GM23338 (cell line): ENCODE data around the gene GFPT2. TPM values are rescaled to one million over a fixed set of nuclear protein-coding genes. Genes with fewer than 3 reads are reported as not detected.

ENCODE experiments used
- ATAC-seq: fragments of 200-7000 bp; cut with Tn5 transposase; 3 replicates; pipeline ENCODE4 v1.9.1; 2020
- DNase-seq: peaks from one replicate; pipeline ENCODE4 v3.0.0-alpha.2; 2015; ENCODE audit warnings: low spot score
- H2AFZ ChIP-seq: fragments of 200-600 bp; sonication (generic); 2 replicates; pipeline ENCODE4 v1.8.0; 2016; ENCODE audit warnings: antibody characterized with exemption, mild to moderate bottlenecking, moderate library complexity
- H3F3A ChIP-seq: fragments of 200-600 bp; sonication (generic); replicated peaks from 2 replicates; pipeline ENCODE4 v1.8.0; 2017; ENCODE audit warnings: antibody characterized with exemption, mixed run types, low read depth
- H3K27ac ChIP-seq: fragments of 200-600 bp; sonication (generic); 2 replicates; pipeline ENCODE4 v1.6.1; 2016; ENCODE audit warnings: low read depth
- H3K27me3 ChIP-seq: fragments of 200-600 bp; sonication (generic); 2 replicates; pipeline ENCODE4 v1.8.0; 2016; ENCODE audit warnings: mild to moderate bottlenecking, mixed run types, moderate library complexity; ENCODE audit not compliant: insufficient read depth
- H3K36me3 ChIP-seq: fragments of 200-600 bp; sonication (generic); 2 replicates; pipeline ENCODE4 v1.8.0; 2016; ENCODE audit warnings: mild to moderate bottlenecking; ENCODE audit not compliant: insufficient read depth
- H3K4me1 ChIP-seq: fragments of 200-600 bp; sonication (generic); 2 replicates; pipeline ENCODE4 v1.8.0; 2016; ENCODE audit warnings: mild to moderate bottlenecking, moderate library complexity; ENCODE audit not compliant: insufficient read depth
- H3K4me2 ChIP-seq: fragments of 200-600 bp; sonication (generic); 2 replicates; pipeline ENCODE4 v1.7.1; 2017; ENCODE audit warnings: mixed run types
- H3K4me3 ChIP-seq: fragments of 200-600 bp; sonication (generic); 2 replicates; pipeline ENCODE4 v1.6.1; 2016; ENCODE audit warnings: mixed run types
- H3K79me2 ChIP-seq: fragments of 200-600 bp; sonication (generic); replicated peaks from 2 replicates; pipeline ENCODE4 v1.8.0; 2017; ENCODE audit warnings: mild to moderate bottlenecking; ENCODE audit not compliant: insufficient read depth
- H3K9me2 ChIP-seq: fragments of 200-600 bp; sonication (generic); 2 replicates; pipeline ENCODE4 v1.8.0; 2017; ENCODE audit not compliant: insufficient read depth
- H4K20me1 ChIP-seq: fragments of 200-600 bp; sonication (generic); replicated peaks from 2 replicates; pipeline ENCODE4 v1.8.0; 2017; ENCODE audit warnings: mild to moderate bottlenecking; ENCODE audit not compliant: insufficient read depth
- H3K27ac Mint-ChIP-seq: 2 replicates; pipeline ENCODE4 v1.8.0; 2020; ENCODE audit warnings: inconsistent platforms, mild to moderate bottlenecking, moderate library complexity, mixed read lengths
- H3K27me3 Mint-ChIP-seq: 3 replicates; pipeline ENCODE4 v1.8.0; 2022; ENCODE audit warnings: low read depth, mild to moderate bottlenecking, moderate library complexity, mixed read lengths, inconsistent platforms; ENCODE audit not compliant: insufficient read depth, poor library complexity
- H3K36me3 Mint-ChIP-seq: 3 replicates; pipeline ENCODE4 v1.8.0; 2021; ENCODE audit warnings: low read depth, mild to moderate bottlenecking, inconsistent platforms, moderate library complexity, mixed read lengths
- H3K4me1 Mint-ChIP-seq: 3 replicates; pipeline ENCODE4 v1.8.0; 2020; ENCODE audit warnings: mild to moderate bottlenecking, inconsistent platforms, mixed read lengths
- H3K4me3 Mint-ChIP-seq: 3 replicates; pipeline ENCODE4 v1.8.0; 2021; ENCODE audit warnings: moderate library complexity, mild to moderate bottlenecking, inconsistent platforms, mixed read lengths
- H3K9me3 Mint-ChIP-seq: 3 replicates; pipeline ENCODE4 v1.8.0; 2020; ENCODE audit warnings: moderate library complexity, mild to moderate bottlenecking, inconsistent platforms, mixed read lengths
- CREB1 ChIP-seq: fragments of 250-450 bp; sonication (Bioruptor Pico); IDR thresholded peaks from 2 replicates; pipeline ENCODE4 v1.5.0; 2020; ENCODE audit warnings: low read depth, mild to moderate bottlenecking, moderate library complexity
- EZH2 ChIP-seq: fragments of 200-600 bp; sonication (generic); IDR thresholded peaks from one replicate; pipeline ENCODE4 v1.8.0; 2017; ENCODE audit warnings: antibody characterized with exemption, mild to moderate bottlenecking, low read depth; ENCODE audit not compliant: unreplicated experiment
- EZH2phosphoT487 ChIP-seq: fragments of 200-600 bp; sonication (generic); IDR thresholded peaks from one replicate; pipeline ENCODE4 v1.8.1; 2018; ENCODE audit warnings: antibody characterized with exemption; ENCODE audit not compliant: unreplicated experiment
- JUNB ChIP-seq: IDR thresholded peaks from one replicate; pipeline ENCODE4 v1.6.1; 2016; ENCODE audit warnings: antibody characterized with exemption; ENCODE audit not compliant: unreplicated experiment
- NANOG ChIP-seq: IDR thresholded peaks from 2 replicates; pipeline ENCODE4 v1.6.1; 2016; ENCODE audit warnings: antibody characterized with exemption, borderline replicate concordance
- POLR2AphosphoS5 ChIP-seq: IDR thresholded peaks from 2 replicates; pipeline ENCODE4 v1.6.1; 2016; ENCODE audit warnings: antibody characterized with exemption, low read depth
- STAT1 ChIP-seq: IDR thresholded peaks from one replicate; pipeline ENCODE4 v1.6.1; 2016; ENCODE audit warnings: antibody characterized with exemption; ENCODE audit not compliant: unreplicated experiment
- ZNF331 ChIP-seq: fragments of 250-450 bp; sonication (Bioruptor Pico); IDR thresholded peaks from 2 replicates; pipeline ENCODE4 v1.5.0; 2020; ENCODE audit warnings: low read depth, mild to moderate bottlenecking, moderate library complexity
- polyA plus RNA-seq: library from polyadenylated mRNA; unstranded; fragments of >200 nt; fragmentation: Nextera tagmentation; extraction: Ambion mirVana; gene quantifications from 2 replicates; pipeline ENCODE4 v1.2.1, GENCODE V29; 2016
- total RNA-seq: library from RNA; depleted of rRNA; stranded (reverse); fragments of >200 nt; shearing (Covaris generic); gene quantifications from 2 replicates; pipeline ENCODE4 v1.2.3, GENCODE V29; 2014
- TF ChIP-seq, protein P1 (sequence below), 2 experiments: fragments of 200-600 bp in 1 of 2; sonication (generic) in 1 of 2; conservative IDR thresholded peaks; 2 replicates each; pipeline versions ENCODE4 v1.5.1 to v1.6.1; 2016 to 2017; ENCODE audit warnings: antibody characterized with exemption in 2 of 2, low read depth in 2 of 2, mild to moderate bottlenecking in 2 of 2, moderate library complexity in 1 of 2
- TF ChIP-seq, protein P2 (sequence below): IDR thresholded peaks from 2 replicates; pipeline ENCODE4 v1.6.1; 2016; ENCODE audit warnings: antibody characterized with exemption
- TF ChIP-seq, protein P3 (sequence below): IDR thresholded peaks from one replicate; pipeline ENCODE4 v1.6.1; 2018; ENCODE audit warnings: antibody characterized with exemption; ENCODE audit not compliant: unreplicated experiment

Gene GFPT2
- total and polyA plus RNA-seq, 2 experiments from 2014 or later: 82.6 to 120 TPM

DNA sequence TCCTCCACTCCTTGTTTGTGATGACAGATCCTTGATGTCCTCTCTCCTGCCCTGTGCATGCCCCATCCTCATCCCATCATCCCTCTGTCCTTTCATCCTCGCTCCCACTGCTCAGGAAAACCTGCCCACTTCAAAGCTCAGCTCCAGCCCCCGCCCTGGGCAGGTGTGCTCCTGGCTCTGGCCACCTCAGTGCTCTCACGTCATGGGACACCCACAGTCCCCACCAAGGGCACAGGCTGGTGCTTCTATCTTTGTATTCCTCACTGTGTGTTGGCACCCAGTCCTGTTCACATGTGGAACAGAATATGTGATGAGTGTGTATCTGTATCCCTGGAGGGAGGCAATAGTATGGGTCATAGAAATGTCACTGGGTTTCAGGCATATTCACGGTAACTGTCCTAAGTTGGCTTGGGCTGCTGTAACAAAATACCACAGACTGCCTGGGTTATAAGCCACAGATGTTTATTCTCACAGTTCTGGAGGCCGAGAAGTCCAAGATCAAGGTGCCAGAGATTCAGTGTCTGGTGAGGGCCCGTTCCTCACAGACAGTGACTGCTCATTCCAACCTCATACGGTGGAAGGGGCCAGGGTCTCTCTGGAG lies 13.5 kb downstream of the GFPT2 start:
- TF ChIP-seq CREB1 (no peak), EZH2 (no peak)
- TF ChIP-seq, protein P1, sequence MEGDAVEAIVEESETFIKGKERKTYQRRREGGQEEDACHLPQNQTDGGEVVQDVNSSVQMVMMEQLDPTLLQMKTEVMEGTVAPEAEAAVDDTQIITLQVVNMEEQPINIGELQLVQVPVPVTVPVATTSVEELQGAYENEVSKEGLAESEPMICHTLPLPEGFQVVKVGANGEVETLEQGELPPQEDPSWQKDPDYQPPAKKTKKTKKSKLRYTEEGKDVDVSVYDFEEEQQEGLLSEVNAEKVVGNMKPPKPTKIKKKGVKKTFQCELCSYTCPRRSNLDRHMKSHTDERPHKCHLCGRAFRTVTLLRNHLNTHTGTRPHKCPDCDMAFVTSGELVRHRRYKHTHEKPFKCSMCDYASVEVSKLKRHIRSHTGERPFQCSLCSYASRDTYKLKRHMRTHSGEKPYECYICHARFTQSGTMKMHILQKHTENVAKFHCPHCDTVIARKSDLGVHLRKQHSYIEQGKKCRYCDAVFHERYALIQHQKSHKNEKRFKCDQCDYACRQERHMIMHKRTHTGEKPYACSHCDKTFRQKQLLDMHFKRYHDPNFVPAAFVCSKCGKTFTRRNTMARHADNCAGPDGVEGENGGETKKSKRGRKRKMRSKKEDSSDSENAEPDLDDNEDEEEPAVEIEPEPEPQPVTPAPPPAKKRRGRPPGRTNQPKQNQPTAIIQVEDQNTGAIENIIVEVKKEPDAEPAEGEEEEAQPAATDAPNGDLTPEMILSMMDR (conservative IDR thresholded peaks at IDR 0.05; ENCODE audit: low read depth in 2 of 2): no peak

DNA sequence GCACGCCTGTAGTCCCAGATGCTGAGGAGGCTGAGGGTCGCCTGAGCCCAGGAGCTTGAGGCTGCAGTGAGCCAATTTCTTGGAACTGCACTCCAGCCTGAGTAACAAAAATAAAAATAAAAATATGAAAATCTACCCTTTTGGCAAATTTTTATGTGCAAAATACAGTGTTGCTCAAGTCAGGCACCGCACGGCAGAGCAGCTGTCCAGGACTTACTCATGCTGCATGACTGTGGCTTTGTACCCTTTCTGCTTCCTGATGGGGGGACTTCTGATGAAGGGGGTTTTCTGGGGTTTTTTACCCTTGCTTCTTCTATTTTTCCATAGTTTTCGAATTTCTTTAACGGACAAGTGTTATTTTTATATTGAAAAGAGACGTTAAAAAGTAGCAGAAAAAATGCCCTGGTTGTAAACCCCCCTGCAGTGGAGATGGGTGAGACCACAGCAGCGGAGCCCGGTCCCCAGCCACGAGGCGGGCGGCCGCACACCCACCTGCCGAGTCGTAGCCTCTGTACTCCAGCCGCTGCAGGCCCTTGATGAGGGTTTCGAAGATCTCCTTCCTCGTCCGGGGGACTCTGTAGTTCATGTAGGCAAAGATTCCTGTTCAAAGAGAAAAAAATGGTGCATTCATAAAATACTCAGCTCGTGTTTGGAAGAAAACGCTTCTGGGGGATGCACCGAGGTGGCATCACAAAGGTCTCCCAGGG lies 15.0 kb downstream of the GFPT2 start:
- H3K9me3 Mint-ChIP-seq: peaks cover 2% of the 10 kb centered on the region; the same call in 2 of the 3 replicates
- no peak for DNase-seq
- Histone ChIP-seq H3F3A (peaks cover 18% of the 10 kb centered on the region), H3K36me3 (peaks cover 45% of the 10 kb centered on the region), H3K27me3 (no peaks in the 10 kb centered on the region), H3K9me2 (no peaks in the 10 kb centered on the region), H3K4me3 (no peak overlapping the region), H4K20me1 (peaks cover 11% of the 10 kb centered on the region), H3K4me2 (no peak overlapping the region), H2AFZ (no peak overlapping the region), H3K4me1 (peaks cover 28% of the 10 kb centered on the region), H3K27ac (peak overlapping the region; percentile 69; the same call in 1 of the 2 replicates), H3K79me2 (peaks cover 59% of the 10 kb centered on the region)
- peaks cover 16% of the 10 kb centered on the region for H3K27me3 Mint-ChIP-seq
- no peak for ATAC-seq
- peak overlapping the region; percentile 49 for H3K27ac Mint-ChIP-seq
- H3K36me3 Mint-ChIP-seq: peaks cover 87% of the 10 kb centered on the region
- peaks cover 34% of the 10 kb centered on the region for H3K4me1 Mint-ChIP-seq
- no peak for TF ChIP-seq EZH2phosphoT487
- no peak overlapping the region for H3K4me3 Mint-ChIP-seq

More for the DNA sequence above, 13.5 kb downstream of the GFPT2 start:
- peaks cover 22% of the 10 kb centered on the region for H3F3A ChIP-seq
- peaks cover 72% of the 10 kb centered on the region for H3K36me3 Mint-ChIP-seq
- H2AFZ ChIP-seq: no peak overlapping the region
- ATAC-seq (no peak), DNase-seq (no peak)
- H3K36me3 ChIP-seq: peaks cover 39% of the 10 kb centered on the region
- no peaks in the 10 kb centered on the region for H3K27me3 ChIP-seq
- peaks cover 47% of the 10 kb centered on the region for H3K4me1 Mint-ChIP-seq
- H3K9me3 Mint-ChIP-seq: no peaks in the 10 kb centered on the region; the same call in 2 of the 3 replicates
- H3K27me3 Mint-ChIP-seq: peaks cover 14% of the 10 kb centered on the region
- H3K79me2 ChIP-seq: peaks cover 60% of the 10 kb centered on the region
- H3K27ac ChIP-seq: peak overlapping the region; percentile 69; the same call in 1 of the 2 replicates
- no peak overlapping the region for H3K4me3 Mint-ChIP-seq
- peaks cover 11% of the 10 kb centered on the region for H4K20me1 ChIP-seq
- H3K4me2 ChIP-seq: no peak overlapping the region
- H3K27ac Mint-ChIP-seq: peak overlapping the region; percentile 87
- peaks cover 38% of the 10 kb centered on the region for H3K4me1 ChIP-seq
- no peaks in the 10 kb centered on the region for H3K9me2 ChIP-seq
- H3K4me3 ChIP-seq: no peak overlapping the region

DNA sequence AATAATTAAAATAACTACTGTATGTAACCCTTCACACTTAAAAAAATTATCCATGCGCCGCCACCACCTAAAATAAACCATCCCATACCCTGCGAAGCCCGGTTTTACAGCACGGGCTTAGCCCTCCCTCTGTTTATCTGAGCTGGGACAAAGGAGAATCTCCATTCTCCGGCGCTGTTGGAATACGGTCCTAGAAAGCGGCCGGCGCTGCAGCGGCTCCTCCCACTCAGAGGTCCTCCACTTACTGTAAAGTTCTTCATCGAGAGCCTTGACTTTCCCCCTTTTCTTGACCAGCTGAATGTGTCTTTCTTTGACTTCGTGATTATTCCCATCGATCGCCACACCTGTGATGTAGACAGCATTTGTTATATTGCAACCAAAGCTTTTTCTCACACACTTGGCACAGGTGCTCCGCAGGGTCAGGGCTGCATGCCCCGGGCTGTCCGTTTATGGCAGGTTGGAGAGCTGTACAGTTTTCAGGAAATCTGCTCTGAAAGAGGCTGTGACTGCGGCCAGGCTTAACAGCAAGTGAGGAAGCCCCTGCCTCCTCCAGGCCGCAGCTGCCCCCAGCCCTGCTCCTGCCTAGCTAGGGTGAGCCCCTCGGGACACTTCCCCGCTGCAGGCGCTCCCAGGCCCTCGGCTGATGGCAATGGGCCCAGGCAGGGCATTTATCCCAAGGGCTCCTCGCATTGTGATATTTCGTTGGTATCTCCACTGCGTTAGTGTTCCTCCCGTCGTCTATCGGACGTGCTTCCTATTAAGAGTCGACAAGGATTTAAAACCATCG lies 16.7 kb downstream of the GFPT2 start:
- Mint-ChIP-seq H3K9me3 (peaks cover 4% of the 10 kb centered on the region; the same call in 1 of the 3 replicates), H3K27ac (no peak overlapping the region), H3K36me3 (peaks cover 88% of the 10 kb centered on the region), H3K4me1 (peaks cover 23% of the 10 kb centered on the region), H3K4me3 (no peak overlapping the region), H3K27me3 (peaks cover 21% of the 10 kb centered on the region)
- Histone ChIP-seq H3K79me2 (peaks cover 44% of the 10 kb centered on the region), H3K4me2 (no peak overlapping the region), H2AFZ (no peak overlapping the region), H3K4me3 (no peak overlapping the region), H3K9me2 (no peaks in the 10 kb centered on the region), H3K27me3 (no peaks in the 10 kb centered on the region), H4K20me1 (peaks cover 11% of the 10 kb centered on the region), H3K27ac (peak overlapping the region; percentile 50), H3K36me3 (peaks cover 49% of the 10 kb centered on the region), H3F3A (peaks cover 25% of the 10 kb centered on the region), H3K4me1 (peaks cover 19% of the 10 kb centered on the region)
- ATAC-seq: no peak
- no peak for DNase-seq
- TF ChIP-seq, protein P2, sequence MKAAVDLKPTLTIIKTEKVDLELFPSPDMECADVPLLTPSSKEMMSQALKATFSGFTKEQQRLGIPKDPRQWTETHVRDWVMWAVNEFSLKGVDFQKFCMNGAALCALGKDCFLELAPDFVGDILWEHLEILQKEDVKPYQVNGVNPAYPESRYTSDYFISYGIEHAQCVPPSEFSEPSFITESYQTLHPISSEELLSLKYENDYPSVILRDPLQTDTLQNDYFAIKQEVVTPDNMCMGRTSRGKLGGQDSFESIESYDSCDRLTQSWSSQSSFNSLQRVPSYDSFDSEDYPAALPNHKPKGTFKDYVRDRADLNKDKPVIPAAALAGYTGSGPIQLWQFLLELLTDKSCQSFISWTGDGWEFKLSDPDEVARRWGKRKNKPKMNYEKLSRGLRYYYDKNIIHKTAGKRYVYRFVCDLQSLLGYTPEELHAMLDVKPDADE: no peak
- TF ChIP-seq ZNF331 (CRISPR knock-in tag) (no peak), JUNB (no peak), STAT1 (no peak), NANOG (no peak), EZH2phosphoT487 (no peak), POLR2AphosphoS5 (no peak)
- TF ChIP-seq, protein P3, sequence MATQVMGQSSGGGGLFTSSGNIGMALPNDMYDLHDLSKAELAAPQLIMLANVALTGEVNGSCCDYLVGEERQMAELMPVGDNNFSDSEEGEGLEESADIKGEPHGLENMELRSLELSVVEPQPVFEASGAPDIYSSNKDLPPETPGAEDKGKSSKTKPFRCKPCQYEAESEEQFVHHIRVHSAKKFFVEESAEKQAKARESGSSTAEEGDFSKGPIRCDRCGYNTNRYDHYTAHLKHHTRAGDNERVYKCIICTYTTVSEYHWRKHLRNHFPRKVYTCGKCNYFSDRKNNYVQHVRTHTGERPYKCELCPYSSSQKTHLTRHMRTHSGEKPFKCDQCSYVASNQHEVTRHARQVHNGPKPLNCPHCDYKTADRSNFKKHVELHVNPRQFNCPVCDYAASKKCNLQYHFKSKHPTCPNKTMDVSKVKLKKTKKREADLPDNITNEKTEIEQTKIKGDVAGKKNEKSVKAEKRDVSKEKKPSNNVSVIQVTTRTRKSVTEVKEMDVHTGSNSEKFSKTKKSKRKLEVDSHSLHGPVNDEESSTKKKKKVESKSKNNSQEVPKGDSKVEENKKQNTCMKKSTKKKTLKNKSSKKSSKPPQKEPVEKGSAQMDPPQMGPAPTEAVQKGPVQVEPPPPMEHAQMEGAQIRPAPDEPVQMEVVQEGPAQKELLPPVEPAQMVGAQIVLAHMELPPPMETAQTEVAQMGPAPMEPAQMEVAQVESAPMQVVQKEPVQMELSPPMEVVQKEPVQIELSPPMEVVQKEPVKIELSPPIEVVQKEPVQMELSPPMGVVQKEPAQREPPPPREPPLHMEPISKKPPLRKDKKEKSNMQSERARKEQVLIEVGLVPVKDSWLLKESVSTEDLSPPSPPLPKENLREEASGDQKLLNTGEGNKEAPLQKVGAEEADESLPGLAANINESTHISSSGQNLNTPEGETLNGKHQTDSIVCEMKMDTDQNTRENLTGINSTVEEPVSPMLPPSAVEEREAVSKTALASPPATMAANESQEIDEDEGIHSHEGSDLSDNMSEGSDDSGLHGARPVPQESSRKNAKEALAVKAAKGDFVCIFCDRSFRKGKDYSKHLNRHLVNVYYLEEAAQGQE: no peak
